Thyroid gland (tissue), 4 donors: ENCODE results near the gene HLX.

Experiments used
- POLR2A ChIP-seq, 2 donors: fragments of 450-650 bp; IDR thresholded peaks; one replicate each; pipeline ENCODE4 v1.6.1; 2017; ENCODE audit warnings: antibody characterized with exemption in 2 of 2, mild to moderate bottlenecking in 2 of 2, moderate library complexity in 1 of 2
- TF ChIP-seq, protein P1 (sequence below), 6 experiments: fragments of 200-600 bp in 3 of 6; fragments of 450-650 bp in 3 of 6; sonication (generic) in 3 of 6; IDR thresholded peaks; one replicate each; pipeline ENCODE4 v1.5.1; 2016 to 2019; ENCODE audit warnings: antibody characterized with exemption in 6 of 6, mild to moderate bottlenecking in 2 of 6, inconsistent platforms in 1 of 6, moderate library complexity in 1 of 6

DNA sequence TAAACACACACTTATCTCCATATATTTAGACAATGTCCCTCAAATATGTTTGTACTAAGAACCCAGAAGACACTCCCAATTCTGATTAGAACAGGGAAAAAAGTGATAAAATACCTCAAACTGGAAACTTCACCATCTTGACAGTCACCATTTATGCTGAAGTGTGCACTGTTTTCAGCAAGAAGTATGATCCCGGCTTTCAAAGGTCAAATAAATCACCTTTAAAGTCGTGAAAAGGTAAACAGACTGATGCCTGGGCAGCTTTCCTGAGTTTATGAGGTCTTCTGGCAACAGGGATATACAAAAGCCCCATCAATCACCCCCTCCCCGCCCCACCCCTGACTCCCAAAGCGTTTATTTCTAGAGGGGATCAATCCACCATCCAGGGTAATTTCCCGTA, 37.9 kb downstream of the HLX start:
- TF ChIP-seq, protein P1, sequence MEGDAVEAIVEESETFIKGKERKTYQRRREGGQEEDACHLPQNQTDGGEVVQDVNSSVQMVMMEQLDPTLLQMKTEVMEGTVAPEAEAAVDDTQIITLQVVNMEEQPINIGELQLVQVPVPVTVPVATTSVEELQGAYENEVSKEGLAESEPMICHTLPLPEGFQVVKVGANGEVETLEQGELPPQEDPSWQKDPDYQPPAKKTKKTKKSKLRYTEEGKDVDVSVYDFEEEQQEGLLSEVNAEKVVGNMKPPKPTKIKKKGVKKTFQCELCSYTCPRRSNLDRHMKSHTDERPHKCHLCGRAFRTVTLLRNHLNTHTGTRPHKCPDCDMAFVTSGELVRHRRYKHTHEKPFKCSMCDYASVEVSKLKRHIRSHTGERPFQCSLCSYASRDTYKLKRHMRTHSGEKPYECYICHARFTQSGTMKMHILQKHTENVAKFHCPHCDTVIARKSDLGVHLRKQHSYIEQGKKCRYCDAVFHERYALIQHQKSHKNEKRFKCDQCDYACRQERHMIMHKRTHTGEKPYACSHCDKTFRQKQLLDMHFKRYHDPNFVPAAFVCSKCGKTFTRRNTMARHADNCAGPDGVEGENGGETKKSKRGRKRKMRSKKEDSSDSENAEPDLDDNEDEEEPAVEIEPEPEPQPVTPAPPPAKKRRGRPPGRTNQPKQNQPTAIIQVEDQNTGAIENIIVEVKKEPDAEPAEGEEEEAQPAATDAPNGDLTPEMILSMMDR (IDR thresholded peaks at IDR 0.05), result no peak
- no peak for TF ChIP-seq POLR2A (IDR thresholded peaks at IDR 0.05)
